ENCODE results near the gene ADGRF3. TPM values are rescaled to one million over a fixed set of nuclear protein-coding genes. Genes with fewer than 3 reads are reported as not detected.
"Not testable (repeated sequence)": the region's sequence is repeated elsewhere in the genome, so short reads cannot be mapped to it uniquely, and the experiment has no call there.

Gene ADGRF3
- total RNA-seq, 2 experiments from 2014 or later, result 6.5 to 7.4 TPM

DNA sequence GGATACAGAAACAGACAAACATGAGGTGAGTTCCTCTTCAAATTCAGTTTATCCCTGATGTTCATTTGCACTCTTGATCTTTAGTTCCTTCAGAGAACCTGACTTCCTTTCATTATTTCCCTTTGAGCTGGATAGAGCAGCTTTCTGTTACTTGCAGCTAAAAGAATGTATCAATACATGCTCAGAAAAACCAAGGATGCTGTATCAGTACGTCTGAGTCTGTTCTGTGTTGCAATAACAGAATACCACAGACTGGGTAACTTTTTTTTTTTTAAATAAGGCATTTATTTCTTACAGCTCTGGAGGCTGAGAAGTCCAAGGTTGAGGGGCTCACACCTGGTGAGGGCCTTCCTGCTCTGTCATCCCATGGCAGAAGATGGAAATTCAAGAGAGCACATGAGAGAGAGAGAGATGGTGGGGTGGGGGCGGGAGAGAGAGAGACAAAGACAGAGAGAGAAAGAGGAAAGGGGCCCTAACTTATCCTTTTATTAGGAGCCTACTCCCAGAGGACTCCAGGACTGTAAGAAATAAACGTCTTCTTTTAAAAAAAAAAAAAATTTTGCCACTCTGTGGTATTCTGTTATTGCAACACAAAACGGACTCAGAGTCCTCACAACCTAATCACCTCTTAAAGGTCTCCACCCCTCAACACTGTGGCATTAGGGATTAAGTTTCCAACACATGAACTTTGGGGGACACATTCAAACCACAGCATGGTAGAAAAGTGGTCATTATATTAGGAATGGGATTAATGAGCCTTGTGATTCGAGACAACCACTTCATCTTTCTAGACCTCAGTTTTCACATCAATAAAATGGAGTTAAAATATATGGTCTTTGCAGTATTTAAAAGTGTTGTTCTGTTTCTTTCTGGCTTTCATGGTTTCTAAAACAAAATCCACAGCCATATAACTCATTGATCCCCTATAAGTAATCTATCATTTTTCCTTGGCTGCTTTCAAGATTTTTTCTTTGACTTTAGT is 19.0 kb downstream of the ADGRF3 start:
- Mint-ChIP-seq H3K36me3 (ENCODE audit: low read depth) (no peaks in the 10 kb centered on the region), H3K4me3 (no peak overlapping the region), H3K9me3 (no peaks in the 10 kb centered on the region), H3K27me3 (no peaks in the 10 kb centered on the region), H3K4me1 (peaks cover 28% of the 10 kb centered on the region), H3K27ac (no peak overlapping the region)
- DNase-seq, result no peak
- ChIA-PET CTCF (interaction anchor here (0.6 to 0.7 kb wide), 4 partner anchors 20 to 404 kb away, joined by 3 to 5 read pairs (median 4); no protein-coding TSS in a partner anchor), POLR2A (no interaction called here)

- POLR2A ChIA-PET, result no interaction called here
- no peaks in the 10 kb centered on the region for H3K36me3 Mint-ChIP-seq (ENCODE audit: low read depth)
- DNase-seq, result no peak
- no peaks in the 10 kb centered on the region for H3K27me3 Mint-ChIP-seq
- no peaks in the 10 kb centered on the region for H3K9me3 Mint-ChIP-seq
- peaks cover 28% of the 10 kb centered on the region for H3K4me1 Mint-ChIP-seq
- CTCF ChIA-PET, result interaction anchor here (0.6 to 0.7 kb wide), 2 partner anchors 19 to 116 kb away, joined by 3 to 4 read pairs; no protein-coding TSS in a partner anchor
- H3K4me3 Mint-ChIP-seq, result no peak overlapping the region
- H3K27ac Mint-ChIP-seq, result no peak overlapping the region
Measured at GRCh38 chr2:26326514-26326913, 20.1 kb downstream of the ADGRF3 start.

DNA sequence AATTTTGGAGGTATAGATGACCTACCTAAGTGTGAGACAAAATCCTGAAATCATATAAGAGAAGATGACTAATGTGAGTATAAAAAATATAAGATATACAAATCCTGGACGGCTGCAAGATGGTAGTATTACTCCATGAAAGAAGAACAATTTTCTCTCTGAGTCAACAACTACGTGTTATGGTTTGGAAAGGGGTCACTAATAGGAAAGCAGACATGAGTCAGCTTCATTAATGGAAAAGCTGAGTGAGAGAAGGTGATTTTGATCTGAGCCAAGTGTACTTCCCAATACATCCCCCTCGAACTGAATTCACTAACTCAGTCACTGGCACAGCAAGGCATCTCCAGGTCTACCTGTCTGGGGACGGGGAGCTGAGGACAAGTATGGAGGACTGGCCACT is 20.7 kb downstream of the ADGRF3 start:
- Mint-ChIP-seq H3K27me3 (no peaks in the 10 kb centered on the region), H3K4me1 (peaks cover 28% of the 10 kb centered on the region), H3K9me3 (no peaks in the 10 kb centered on the region), H3K4me3 (no peak overlapping the region), H3K27ac (no peak overlapping the region), H3K36me3 (ENCODE audit: low read depth) (no peaks in the 10 kb centered on the region)
- CTCF ChIA-PET, result interaction anchor here (0.9 to 1.0 kb wide), 2 partner anchors 10 to 88 kb away, joined by 3 read pairs; no protein-coding TSS in a partner anchor
- POLR2A ChIA-PET, result no interaction called here
- no peak for DNase-seq

DNA sequence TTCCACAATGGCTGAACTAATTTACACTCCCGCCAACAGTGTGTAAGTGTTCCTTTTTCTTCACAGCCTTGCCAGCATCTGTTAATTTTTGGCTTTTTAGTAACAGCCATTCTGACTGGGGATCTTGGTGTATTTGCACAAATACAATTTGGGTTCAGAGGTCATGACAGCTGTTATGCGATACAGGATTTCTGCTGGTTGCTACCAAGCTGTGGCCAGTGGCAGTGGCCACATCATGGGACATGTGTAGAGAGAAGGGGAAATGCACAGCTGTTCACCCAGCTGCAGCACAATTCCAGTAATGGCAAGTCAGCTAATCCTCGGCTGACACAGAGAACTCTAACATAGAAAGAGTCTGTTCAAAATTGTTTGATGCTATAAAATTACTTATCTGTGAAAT is 21.7 kb downstream of the ADGRF3 start:
- Mint-ChIP-seq H3K27ac (no peak overlapping the region), H3K9me3 (no peaks in the 10 kb centered on the region), H3K36me3 (ENCODE audit: low read depth) (no peaks in the 10 kb centered on the region), H3K4me3 (no peak overlapping the region), H3K27me3 (no peaks in the 10 kb centered on the region), H3K4me1 (peaks cover 19% of the 10 kb centered on the region)
- DNase-seq, result no peak
- CTCF ChIA-PET, result interaction anchor here (0.9 to 1.0 kb wide), 2 partner anchors 9 to 87 kb away, joined by 3 read pairs; no protein-coding TSS in a partner anchor
- POLR2A ChIA-PET, result no interaction called here

- POLR2A ChIA-PET; H3K9me3 Mint-ChIP-seq; DNase-seq; H3K4me3 Mint-ChIP-seq; CTCF ChIA-PET; H3K27ac Mint-ChIP-seq; H3K27me3 Mint-ChIP-seq; H3K36me3 Mint-ChIP-seq (ENCODE audit: low read depth): not testable (repeated sequence)
- peaks cover 16% of the 10 kb centered on the region for H3K4me1 Mint-ChIP-seq
Measured at GRCh38 chr2:26324479-26324878, 22.1 kb downstream of the ADGRF3 start.

DNA sequence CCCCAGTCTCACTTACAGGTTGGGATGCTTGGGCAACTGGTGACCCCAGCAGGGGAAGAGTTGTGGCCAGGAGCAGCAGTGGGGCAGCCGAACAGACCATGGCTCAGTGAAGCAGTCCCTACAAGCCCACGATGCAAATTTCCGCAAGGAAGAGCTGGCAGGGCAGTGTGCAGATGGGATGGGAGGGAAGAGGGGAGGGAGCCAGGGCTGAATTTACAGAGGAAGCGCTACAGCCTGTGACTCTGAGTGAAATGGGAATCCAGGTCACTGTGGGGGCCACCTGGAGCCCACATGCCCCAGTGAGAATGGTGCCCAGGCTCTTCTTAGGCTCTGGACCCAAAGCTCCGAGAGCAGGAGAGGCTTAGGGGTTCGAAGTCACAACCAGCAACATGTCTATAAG is 27.6 kb downstream of the ADGRF3 start:
- POLR2A ChIA-PET, result no interaction called here
- Mint-ChIP-seq H3K9me3 (no peaks in the 10 kb centered on the region), H3K4me3 (no peak overlapping the region), H3K27ac (no peak overlapping the region), H3K27me3 (peaks cover 2% of the 10 kb centered on the region), H3K36me3 (ENCODE audit: low read depth) (no peaks in the 10 kb centered on the region), H3K4me1 (no peaks in the 10 kb centered on the region)
- CTCF ChIA-PET, result interaction anchor here (1.8 kb wide), 1 partner anchor 9 kb away, joined by 7 read pairs; no protein-coding TSS in a partner anchor
- no peak for DNase-seq

DNA sequence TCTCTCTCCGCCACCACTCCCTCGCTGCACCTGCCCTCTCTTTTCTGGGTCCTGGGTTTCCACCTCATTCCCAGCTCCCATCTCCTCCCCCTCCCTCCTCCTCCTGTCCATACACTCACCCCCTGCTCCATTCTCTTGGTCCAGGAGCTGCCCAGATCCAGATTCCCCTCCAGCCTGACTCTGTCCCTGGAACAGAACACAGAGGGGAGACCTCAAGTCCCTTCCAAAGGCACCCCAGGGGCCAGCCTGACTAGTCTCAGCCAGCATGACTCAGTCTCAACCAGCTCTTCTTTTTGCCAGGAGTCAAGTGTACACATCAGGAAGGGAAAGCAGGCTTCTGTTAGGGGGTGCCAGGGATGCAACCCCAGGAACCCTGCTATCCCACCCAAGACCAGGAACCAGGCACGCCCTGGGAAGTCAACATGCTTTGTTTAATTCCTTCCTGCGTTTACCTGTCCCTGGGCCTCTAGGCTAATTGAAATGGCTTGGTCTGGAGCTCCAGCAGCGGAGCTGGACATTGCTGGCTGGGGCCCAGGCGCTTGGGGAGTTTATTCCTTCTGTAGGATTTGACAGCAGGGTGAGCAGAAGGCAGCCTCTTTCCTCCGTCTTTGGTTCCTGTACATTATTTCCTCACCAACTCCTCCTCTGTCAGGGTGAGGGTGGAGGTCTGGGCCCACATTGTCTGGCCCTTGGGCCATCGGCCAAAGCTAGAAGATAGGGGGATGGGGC is 29.0 kb downstream of the ADGRF3 start:
- ChIA-PET CTCF (interaction anchor here (0.8 to 1.8 kb wide), 2 partner anchors 8 to 12 kb away, joined by 3 to 7 read pairs; no protein-coding TSS in a partner anchor), POLR2A (no interaction called here)
- Mint-ChIP-seq H3K4me1 (no peaks in the 10 kb centered on the region), H3K36me3 (ENCODE audit: low read depth) (no peaks in the 10 kb centered on the region), H3K27ac (no peak overlapping the region), H3K27me3 (peaks cover 2% of the 10 kb centered on the region), H3K9me3 (no peaks in the 10 kb centered on the region), H3K4me3 (no peak overlapping the region)
- no peak for DNase-seq

DNA sequence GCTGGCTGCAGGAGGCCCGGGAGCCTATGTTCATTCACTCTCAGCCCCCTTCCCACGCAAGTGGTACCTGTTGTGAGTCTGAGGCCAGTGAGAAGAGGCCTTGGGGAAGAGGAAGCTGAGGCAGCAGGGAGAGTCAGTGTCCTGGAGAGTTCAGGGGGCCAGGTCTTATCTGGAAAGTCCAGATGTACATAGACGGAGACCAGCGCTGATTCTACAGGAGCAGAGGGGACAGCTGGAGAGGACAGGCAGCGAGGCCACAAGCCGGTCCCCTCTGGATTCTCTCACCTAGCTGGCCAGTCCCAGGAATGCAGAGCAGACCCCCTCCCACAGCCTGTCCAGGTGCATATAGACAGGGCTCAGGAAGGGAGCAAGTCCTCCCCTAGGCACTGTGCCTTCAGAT is 29.7 kb downstream of the ADGRF3 start:
- no peak for DNase-seq
- ChIA-PET CTCF (interaction anchor here (1.0 kb wide), 1 partner anchor 19 kb away, joined by 4 read pairs; no protein-coding TSS in a partner anchor), POLR2A (interaction anchor here (0.5 kb wide), 1 partner anchor 393 kb away, joined by 3 read pairs; no protein-coding TSS in a partner anchor)
- Mint-ChIP-seq H3K27me3 (peaks cover 2% of the 10 kb centered on the region), H3K9me3 (no peaks in the 10 kb centered on the region), H3K4me3 (no peak overlapping the region), H3K4me1 (no peaks in the 10 kb centered on the region), H3K27ac (no peak overlapping the region), H3K36me3 (ENCODE audit: low read depth) (no peaks in the 10 kb centered on the region)

DNA sequence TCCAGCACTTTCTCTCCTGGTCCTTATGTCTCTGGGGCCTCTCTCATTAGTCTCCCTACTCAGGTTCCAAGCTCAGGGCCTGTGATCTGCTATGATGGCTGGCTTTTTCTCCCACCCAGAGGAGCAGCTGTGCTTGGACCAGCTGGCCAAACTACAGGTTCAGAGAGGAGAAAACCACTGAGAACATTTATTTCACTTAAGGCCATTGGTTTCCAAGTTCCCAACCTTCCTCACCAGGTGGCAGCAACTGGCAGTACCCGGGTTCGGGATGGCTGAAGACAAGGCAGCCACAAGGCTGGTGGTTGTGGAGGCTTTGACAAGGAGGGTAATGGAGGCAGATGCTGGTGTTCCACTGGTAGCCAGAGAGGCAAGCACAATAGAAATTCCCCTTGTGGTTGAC is 30.5 kb downstream of the ADGRF3 start:
- H3K4me3 Mint-ChIP-seq, result no peak overlapping the region
- no peaks in the 10 kb centered on the region for H3K4me1 Mint-ChIP-seq
- POLR2A ChIA-PET, result no interaction called here
- H3K27me3 Mint-ChIP-seq, result peaks cover 2% of the 10 kb centered on the region
- no peaks in the 10 kb centered on the region for H3K9me3 Mint-ChIP-seq
- CTCF ChIA-PET, result interaction anchor here (0.9 to 1.0 kb wide), 2 partner anchors 9 to 18 kb away, joined by 3 to 4 read pairs; no protein-coding TSS in a partner anchor
- no peak for DNase-seq
- no peak overlapping the region for H3K27ac Mint-ChIP-seq
- H3K36me3 Mint-ChIP-seq (ENCODE audit: low read depth), result no peaks in the 10 kb centered on the region

DNA sequence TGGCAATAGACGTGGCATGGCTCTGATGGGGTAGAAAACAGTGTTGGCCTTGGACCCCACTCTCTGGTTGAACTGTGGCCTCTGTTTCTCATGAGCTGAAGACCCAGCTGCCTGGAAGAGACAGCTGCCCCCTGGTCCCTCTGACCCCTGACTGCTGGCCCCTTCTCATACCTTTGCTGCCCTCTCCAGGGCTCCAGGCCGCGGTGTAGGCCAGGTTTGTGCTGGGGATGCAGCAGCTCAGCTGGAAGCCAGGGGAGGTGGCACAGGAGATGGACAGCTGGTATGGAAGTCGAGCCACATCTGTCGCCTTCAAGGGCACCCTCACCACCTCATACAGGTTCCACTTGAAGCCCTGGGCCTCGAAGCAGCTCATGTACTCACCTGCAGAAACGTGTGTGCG is 32.3 kb downstream of the ADGRF3 start:
- ChIA-PET POLR2A (no interaction called here), CTCF (no interaction called here)
- Mint-ChIP-seq H3K27ac (no peak overlapping the region), H3K4me3 (no peak overlapping the region), H3K4me1 (no peaks in the 10 kb centered on the region), H3K27me3 (no peaks in the 10 kb centered on the region), H3K9me3 (no peaks in the 10 kb centered on the region), H3K36me3 (ENCODE audit: low read depth) (no peaks in the 10 kb centered on the region)
- no peak for DNase-seq

DNA sequence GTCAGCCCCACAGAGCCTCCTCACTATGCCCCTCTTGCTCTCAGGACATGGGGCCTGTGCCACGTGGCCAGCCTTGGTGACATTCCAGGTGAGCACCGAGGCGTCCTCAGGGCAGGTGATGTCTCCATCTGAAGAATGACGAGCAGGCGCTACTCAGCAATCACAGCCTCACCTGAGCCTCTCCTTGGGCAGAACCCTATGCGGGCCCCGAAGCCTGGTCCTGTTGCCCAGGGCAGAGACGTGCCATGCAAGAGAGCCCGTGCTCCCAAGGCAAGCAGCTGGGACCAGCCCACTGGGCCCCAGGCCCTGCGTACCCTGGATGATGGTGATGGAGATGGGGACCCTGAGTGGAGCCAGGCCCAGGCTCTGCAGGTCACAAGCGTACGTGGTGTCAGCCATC is 33.1 kb downstream of the ADGRF3 start:
- no peaks in the 10 kb centered on the region for H3K27me3 Mint-ChIP-seq
- no peaks in the 10 kb centered on the region for H3K36me3 Mint-ChIP-seq (ENCODE audit: low read depth)
- ChIA-PET POLR2A (no interaction called here), CTCF (no interaction called here)
- no peaks in the 10 kb centered on the region for H3K4me1 Mint-ChIP-seq
- no peaks in the 10 kb centered on the region for H3K9me3 Mint-ChIP-seq
- no peak for DNase-seq
- H3K27ac Mint-ChIP-seq, result no peak overlapping the region
- H3K4me3 Mint-ChIP-seq, result no peak overlapping the region

DNA sequence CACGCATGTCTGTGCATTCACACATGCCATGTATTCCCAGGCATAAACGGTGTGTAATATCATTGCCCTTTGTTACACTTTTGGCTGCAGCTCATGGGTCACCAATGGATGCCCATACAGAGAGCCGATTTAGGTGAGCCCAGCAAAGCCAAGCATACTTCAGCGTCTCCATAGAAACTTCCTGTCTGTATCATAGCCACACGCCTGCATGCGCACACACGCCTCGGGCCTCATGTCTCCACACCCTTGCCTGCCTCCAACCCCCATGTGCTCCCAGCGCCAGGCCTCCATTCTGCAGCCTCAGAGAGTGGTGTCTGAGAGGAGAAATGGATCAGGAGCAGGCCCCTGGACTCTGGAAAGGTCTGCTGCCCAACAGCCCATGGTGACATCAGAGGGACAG is 34.1 kb downstream of the ADGRF3 start:
- ChIA-PET CTCF (no interaction called here), POLR2A (no interaction called here)
- no peaks in the 10 kb centered on the region for H3K4me1 Mint-ChIP-seq
- no peaks in the 10 kb centered on the region for H3K9me3 Mint-ChIP-seq
- no peak for DNase-seq
- H3K4me3 Mint-ChIP-seq, result no peak overlapping the region
- H3K27ac Mint-ChIP-seq, result no peak overlapping the region
- no peaks in the 10 kb centered on the region for H3K36me3 Mint-ChIP-seq (ENCODE audit: low read depth)
- H3K27me3 Mint-ChIP-seq, result no peaks in the 10 kb centered on the region

DNA sequence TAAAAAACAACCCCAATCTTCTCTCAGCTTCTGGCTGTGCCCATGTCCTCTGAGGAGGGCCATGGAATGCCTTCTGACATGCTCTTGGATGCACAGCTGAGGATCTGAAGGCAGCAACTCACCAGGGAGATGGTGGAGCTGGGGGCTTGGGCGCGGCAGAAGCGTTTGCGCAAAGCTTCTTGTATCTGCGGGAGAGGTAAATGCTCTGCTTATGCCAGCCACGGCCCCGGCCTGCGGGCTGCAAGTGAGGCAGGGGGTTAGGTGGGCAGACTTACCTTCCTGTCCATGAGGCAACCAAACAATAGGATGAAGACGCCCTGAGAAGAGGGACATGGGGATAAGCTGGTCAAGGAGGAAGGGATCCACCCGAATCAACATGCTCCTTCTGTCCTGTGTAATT is 36.7 kb downstream of the ADGRF3 start:
- no peaks in the 10 kb centered on the region for H3K4me1 Mint-ChIP-seq
- no peaks in the 10 kb centered on the region for H3K36me3 Mint-ChIP-seq (ENCODE audit: low read depth)
- H3K4me3 Mint-ChIP-seq, result no peak overlapping the region
- no peaks in the 10 kb centered on the region for H3K27me3 Mint-ChIP-seq
- no peak for DNase-seq
- H3K9me3 Mint-ChIP-seq, result no peaks in the 10 kb centered on the region
- CTCF ChIA-PET, result interaction anchor here (1.1 to 1.7 kb wide), 2 partner anchors 9 to 10 kb away, joined by 3 to 7 read pairs; no protein-coding TSS in a partner anchor
- H3K27ac Mint-ChIP-seq, result no peak overlapping the region
- POLR2A ChIA-PET, result interaction anchor here (0.6 to 0.7 kb wide), 2 partner anchors 137 to 301 kb away, joined by 3 read pairs; no protein-coding TSS in a partner anchor
